ENCODE results near the gene PRKAB1. TPM values are rescaled to one million over a fixed set of nuclear protein-coding genes. Genes with fewer than 3 reads are reported as not detected.

Gene PRKAB1
- total RNA-seq, 1 experiment from 2014 or later: 34.1 TPM

DNA sequence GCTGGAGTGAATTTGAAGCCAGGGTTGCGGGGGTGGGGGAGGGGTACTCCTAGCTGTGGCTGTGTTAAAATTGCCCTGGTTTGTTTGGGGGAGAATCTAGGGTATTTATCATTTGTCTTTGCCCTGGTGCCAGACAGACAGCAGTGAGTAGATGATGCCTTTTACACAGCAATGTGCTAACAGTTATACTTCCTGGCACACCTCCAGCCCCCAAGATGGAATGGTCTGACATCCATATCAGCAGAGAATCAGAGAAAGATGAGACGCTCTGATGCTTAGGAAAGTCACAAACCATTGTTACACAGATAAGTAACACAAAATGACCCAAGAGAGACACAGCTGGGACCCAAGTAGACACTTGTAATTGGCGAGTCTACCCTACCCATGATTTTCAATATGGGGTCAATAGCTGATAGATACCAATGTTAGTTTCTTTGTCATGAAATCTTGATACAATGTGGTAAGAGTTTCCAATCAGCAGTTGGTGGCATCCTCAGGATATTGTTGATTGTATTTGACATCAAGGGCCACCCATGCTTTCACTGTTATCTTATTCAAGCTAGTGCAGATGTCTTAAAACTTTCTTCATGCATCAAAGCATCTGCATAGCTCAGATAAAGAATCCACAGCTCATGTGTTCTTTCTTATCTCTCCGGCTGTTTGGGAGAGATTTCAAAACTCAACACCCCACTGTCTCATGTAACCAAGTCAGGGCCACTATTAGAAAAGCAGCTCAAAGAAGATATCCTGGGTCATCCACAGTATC lies 2.6 kb upstream of the PRKAB1 start:
- Histone ChIP-seq H3K27me3 (replicated peaks; ENCODE audit: insufficient read depth, low read depth, low read length, poor library complexity) (no peaks in the 10 kb centered on the region), H3K4me1 (ENCODE audit: insufficient read depth, low read length, poor library complexity, severe bottlenecking) (peaks cover 9% of the 10 kb centered on the region), H3K36me3 (ENCODE audit: insufficient read depth, low read length, poor library complexity, severe bottlenecking) (no peaks in the 10 kb centered on the region), H3K27ac (ENCODE audit: low read depth, low read length, poor library complexity, severe bottlenecking) (no peak overlapping the region), H3K4me3 (ENCODE audit: low read depth, low read length, poor library complexity, severe bottlenecking) (no peak overlapping the region), H3K9me3 (ENCODE audit: low read depth, low read length, poor library complexity, severe bottlenecking) (no peaks in the 10 kb centered on the region)
- BruUV-seq (replicated peaks): no TSS peak
- DNase-seq (ENCODE audit: low spot score): no peak
- intact Hi-C loops (cut with micrococcal nuclease; ENCODE audit: unreplicated experiment): loop anchor here (5.0 kb wide), 1 partner anchor 943 kb away; no protein-coding TSS in a partner anchor
- TF ChIP-seq CTCF (conservative IDR thresholded peaks at IDR 0.05; ENCODE audit: low read depth, low read length) (no peak), EZH2 (IDR thresholded peaks at IDR 0.05; ENCODE audit: borderline replicate concordance, low read depth, low read length, poor library complexity, severe bottlenecking) (no peak)
- ChIA-PET POLR2A (ENCODE audit: low non-redundant PET) (no interaction called here), CTCF (no interaction called here)

- peaks cover 9% of the 10 kb centered on the region for H3K4me1 ChIP-seq (ENCODE audit: insufficient read depth, low read length, poor library complexity, severe bottlenecking)
- no peak overlapping the region for H3K4me3 ChIP-seq (ENCODE audit: low read depth, low read length, poor library complexity, severe bottlenecking)
- DNase-seq (ENCODE audit: low spot score): no peak
- BruUV-seq (replicated peaks): no TSS peak
- no peak overlapping the region for H3K27ac ChIP-seq (ENCODE audit: low read depth, low read length, poor library complexity, severe bottlenecking)
- TF ChIP-seq EZH2 (IDR thresholded peaks at IDR 0.05; ENCODE audit: borderline replicate concordance, low read depth, low read length, poor library complexity, severe bottlenecking): no peak
- TF ChIP-seq CTCF (conservative IDR thresholded peaks at IDR 0.05; ENCODE audit: low read depth, low read length): no peak
- ChIA-PET POLR2A (ENCODE audit: low non-redundant PET) (no interaction called here), CTCF (no interaction called here)
- intact Hi-C loops (cut with micrococcal nuclease; ENCODE audit: unreplicated experiment): loop anchor here (5.0 kb wide), 1 partner anchor 944 kb away; no protein-coding TSS in a partner anchor
- peaks cover 7% of the 10 kb centered on the region for H3K36me3 ChIP-seq (ENCODE audit: insufficient read depth, low read length, poor library complexity, severe bottlenecking)
- H3K9me3 ChIP-seq (ENCODE audit: low read depth, low read length, poor library complexity, severe bottlenecking): no peaks in the 10 kb centered on the region
- H3K27me3 ChIP-seq (replicated peaks; ENCODE audit: insufficient read depth, low read depth, low read length, poor library complexity): no peaks in the 10 kb centered on the region
Measured at GRCh38 chr12:119666226-119666795, 1.6 kb upstream of the PRKAB1 start.

DNA sequence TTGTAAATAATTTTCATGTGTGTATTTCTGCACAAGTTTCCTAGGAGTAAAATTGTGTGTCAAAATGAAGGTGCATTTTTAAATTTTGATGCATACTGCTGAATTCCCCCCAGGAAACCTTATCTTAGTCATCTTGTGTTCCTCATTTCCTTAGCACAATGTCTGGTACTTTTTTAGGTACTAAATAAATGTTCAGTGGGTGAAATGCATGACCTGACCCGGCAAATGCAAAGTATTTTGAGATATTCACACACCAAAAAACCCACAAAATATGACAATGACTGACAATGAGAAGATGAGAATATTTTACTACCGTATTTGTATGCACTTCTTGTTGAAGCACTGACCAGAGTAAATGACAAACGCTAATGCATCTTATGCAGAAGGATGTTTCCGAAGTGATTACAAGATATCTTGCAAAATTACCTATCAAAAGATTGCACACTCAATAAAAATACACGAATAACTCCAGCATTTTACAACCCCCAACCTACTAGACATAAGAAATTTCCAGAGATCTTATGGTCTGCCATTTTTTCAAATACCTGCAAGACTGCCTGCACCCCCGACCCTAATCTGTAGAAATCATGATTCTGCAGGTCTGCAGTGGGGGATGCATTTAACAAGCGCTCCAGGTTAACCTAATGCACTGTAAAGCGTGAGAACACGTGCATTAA lies 895 bp upstream of the PRKAB1 start:
- TF ChIP-seq EZH2 (IDR thresholded peaks at IDR 0.05; ENCODE audit: borderline replicate concordance, low read depth, low read length, poor library complexity, severe bottlenecking) (no peak), CTCF (conservative IDR thresholded peaks at IDR 0.05; ENCODE audit: low read depth, low read length) (no peak)
- BruUV-seq (replicated peaks): no TSS peak
- POLR2A ChIA-PET (ENCODE audit: low non-redundant PET): interaction anchor here (0.6 kb wide), 1 partner anchor 12 kb away, joined by 3 read pairs; no protein-coding TSS in a partner anchor
- H3K36me3 ChIP-seq (ENCODE audit: insufficient read depth, low read length, poor library complexity, severe bottlenecking): peaks cover 14% of the 10 kb centered on the region
- no peak for DNase-seq (ENCODE audit: low spot score)
- no peaks in the 10 kb centered on the region for H3K9me3 ChIP-seq (ENCODE audit: low read depth, low read length, poor library complexity, severe bottlenecking)
- CTCF ChIA-PET: interaction anchor here (0.7 to 1.4 kb wide), 4 partner anchors 9 to 1240 kb away, joined by 3 to 9 read pairs (median 6); no protein-coding TSS in a partner anchor
- H3K4me3 ChIP-seq (ENCODE audit: low read depth, low read length, poor library complexity, severe bottlenecking): peak overlapping the region; percentile 88
- peaks cover 9% of the 10 kb centered on the region for H3K4me1 ChIP-seq (ENCODE audit: insufficient read depth, low read length, poor library complexity, severe bottlenecking)
- intact Hi-C loops (cut with micrococcal nuclease; ENCODE audit: unreplicated experiment): loop anchor here (5.0 kb wide), 1 partner anchor 945 kb away; no protein-coding TSS in a partner anchor
- H3K27me3 ChIP-seq (replicated peaks; ENCODE audit: insufficient read depth, low read depth, low read length, poor library complexity): no peaks in the 10 kb centered on the region
- no peak overlapping the region for H3K27ac ChIP-seq (ENCODE audit: low read depth, low read length, poor library complexity, severe bottlenecking)
